Measurements from ENCODE around the gene ELK1.
A peak's percentile ranks its signal among the peaks of the same experiment; 100 is the strongest.

Gene ELK1

GRCh38 chrX:47650164-47651042 is at the start of gene ELK1 (continued):
- TF ChIP-seq ZBTB11 (tag by site-specific recombination; conservative IDR thresholded peaks at IDR 0.05; ENCODE audit: low read depth) (0 out of 2 replicates have a peak, but pooled peaks have one; percentile 15), PRDM10 (tag by site-specific recombination; IDR thresholded peaks at IDR 0.05) (peak; percentile 98), ZNF211 (tag by site-specific recombination; IDR thresholded peaks at IDR 0.05; ENCODE audit: low read depth) (no peak), TCF7L2 (IDR thresholded peaks at IDR 0.05; ENCODE audit: borderline replicate concordance, low read depth, low read length) (no peak), KLF17 (tag by site-specific recombination; IDR thresholded peaks at IDR 0.05) (no peak; the same call in 1 of the 2 replicates), ZNF629 (tag by site-specific recombination; IDR thresholded peaks at IDR 0.05) (peak; percentile 16; the same call in 1 of the 2 replicates), KLF8 (tag by site-specific recombination; IDR thresholded peaks at IDR 0.05) (peak; percentile 46; the same call in 1 of the 2 replicates), ZNF571 (tag by site-specific recombination; IDR thresholded peaks at IDR 0.05) (no peak), ZNF645 (tag by site-specific recombination; IDR thresholded peaks at IDR 0.05) (no peak), ZNF394 (tag by site-specific recombination; IDR thresholded peaks at IDR 0.05; ENCODE audit: borderline replicate concordance) (no peak), ZNF37A (tag by site-specific recombination; IDR thresholded peaks at IDR 0.05) (no peak), ZNF202 (tag by site-specific recombination; IDR thresholded peaks at IDR 0.05; ENCODE audit: borderline replicate concordance) (no peak), ZNF146 (tag by site-specific recombination; IDR thresholded peaks at IDR 0.05) (no peak), GLIS2 (tag by site-specific recombination; IDR thresholded peaks at IDR 0.05) (peak; percentile 95), ZNF248 (tag by site-specific recombination; IDR thresholded peaks at IDR 0.05) (no peak), ZNF292 (tag by site-specific recombination; IDR thresholded peaks at IDR 0.05; ENCODE audit: borderline replicate concordance, low read depth) (no peak), ELK4 (IDR thresholded peaks at IDR 0.05; ENCODE audit: borderline replicate concordance, low read depth, low read length) (no peak), ZNF514 (tag by site-specific recombination; IDR thresholded peaks at IDR 0.05) (no peak), SALL2 (tag by site-specific recombination; IDR thresholded peaks at IDR 0.05; ENCODE audit: borderline replicate concordance) (no peak), ZNF544 (tag by site-specific recombination; IDR thresholded peaks at IDR 0.05) (no peak), ZNF416 (tag by site-specific recombination; IDR thresholded peaks at IDR 0.05) (no peak), ZBTB49 (tag by site-specific recombination; IDR thresholded peaks at IDR 0.05; ENCODE audit: low read depth) (no peak), ZNF302 (tag by site-specific recombination; IDR thresholded peaks at IDR 0.05; ENCODE audit: low read depth) (no peak), ZNF266 (tag by site-specific recombination; IDR thresholded peaks at IDR 0.05; ENCODE audit: low read depth) (no peak), ZNF600 (tag by site-specific recombination; IDR thresholded peaks at IDR 0.05) (peak; percentile 42), SP3 (tag by site-specific recombination; IDR thresholded peaks at IDR 0.05) (peak; percentile 77)
